Activated naive CD8-positive, alpha-beta T cell treated with anti-CD3 and anti-CD28 coated beads, Interleukin-2, amount 50 U/mL, for 16 hours (primary cell): Measurements from ENCODE around the gene JARID2.

Source experiments
- DNase-seq: peaks from one replicate; pipeline ENCODE4 v3.0.0-alpha.2; 2020; ENCODE audit warnings: low read depth, low spot score

Gene JARID2

GRCh38 chr6:15504581-15505350 lies 258.9 kb downstream of the JARID2 start:
- DNase-seq = no peak

- DNase-seq = no peak
Measured at GRCh38 chr6:15505463-15505918, 259.6 kb downstream of the JARID2 start.

GRCh38 chr6:15506066-15506465 lies 260.2 kb downstream of the JARID2 start:
- DNase-seq = no peak

- no peak for DNase-seq
Measured at GRCh38 chr6:15507221-15507620, 261.4 kb downstream of the JARID2 start.

GRCh38 chr6:15507746-15508145 lies 261.9 kb downstream of the JARID2 start:
- no peak for DNase-seq

- no peak for DNase-seq
Measured at GRCh38 chr6:15508441-15508871, 262.6 kb downstream of the JARID2 start.

- DNase-seq = no peak
Measured at GRCh38 chr6:15508931-15509330, 263.1 kb downstream of the JARID2 start.

GRCh38 chr6:15509335-15509933 lies 263.6 kb downstream of the JARID2 start:
- DNase-seq = no peak

GRCh38 chr6:15510121-15510520 lies 264.3 kb downstream of the JARID2 start:
- no peak for DNase-seq

GRCh38 chr6:15510536-15511247 lies 264.8 kb downstream of the JARID2 start:
- no peak for DNase-seq

GRCh38 chr6:15511248-15512125 lies 265.6 kb downstream of the JARID2 start:
- no peak for DNase-seq

GRCh38 chr6:15512126-15512525 lies 266.3 kb downstream of the JARID2 start:
- DNase-seq = no peak

GRCh38 chr6:15512721-15513120 lies 266.9 kb downstream of the JARID2 start:
- no peak for DNase-seq

GRCh38 chr6:15513131-15513771 lies 267.4 kb downstream of the JARID2 start:
- DNase-seq = no peak

GRCh38 chr6:15513801-15514711 lies 268.2 kb downstream of the JARID2 start:
- no peak for DNase-seq

GRCh38 chr6:15515226-15515625 lies 269.4 kb downstream of the JARID2 start:
- no peak for DNase-seq

- no peak for DNase-seq
Measured at GRCh38 chr6:15515660-15516375, 269.9 kb downstream of the JARID2 start.

GRCh38 chr6:15516378-15516777 lies 270.5 kb downstream of the JARID2 start:
- DNase-seq = no peak

- no peak for DNase-seq
Measured at GRCh38 chr6:15516923-15517560, 271.2 kb downstream of the JARID2 start.
